ENCODE measurements around the gene NFATC2. TPM values are rescaled to one million over a fixed set of nuclear protein-coding genes. Genes with fewer than 3 reads are reported as not detected.

The NFATC2 gene
- total RNA-seq, 1 donor from 2014 or later, result 87.5 TPM

- intact Hi-C loops (cut with micrococcal nuclease), result loop anchor here (2.0 to 5.0 kb wide), 2 partner anchors 22 to 492 kb away; no protein-coding TSS in a partner anchor
These were observed 1.9 kb downstream of the NFATC2 start for GRCh38 chr20:51540580-51540979.

GRCh38 chr20:51540074-51540473 lies 2.4 kb downstream of the NFATC2 start:
- intact Hi-C loops (cut with micrococcal nuclease), result loop anchor here (2.0 to 5.0 kb wide), 2 partner anchors 23 to 492 kb away; no protein-coding TSS in a partner anchor

- intact Hi-C loops (cut with micrococcal nuclease), result no loop called here
These were observed 6.1 kb downstream of the NFATC2 start for GRCh38 chr20:51536116-51537069.

GRCh38 chr20:51535674-51536073 lies 6.8 kb downstream of the NFATC2 start:
- intact Hi-C loops (cut with micrococcal nuclease), result no loop called here

GRCh38 chr20:51535075-51535386 lies 7.5 kb downstream of the NFATC2 start:
- intact Hi-C loops (cut with micrococcal nuclease), result no loop called here

GRCh38 chr20:51533291-51534172 lies 9.0 kb downstream of the NFATC2 start:
- intact Hi-C loops (cut with micrococcal nuclease), result no loop called here

- intact Hi-C loops (cut with micrococcal nuclease), result no loop called here
These were observed 9.8 kb downstream of the NFATC2 start for GRCh38 chr20:51532577-51533191.

GRCh38 chr20:51531712-51532456 lies 10.6 kb downstream of the NFATC2 start:
- intact Hi-C loops (cut with micrococcal nuclease), result loop anchor here (1.0 to 2.0 kb wide), 2 partner anchors 9 to 145 kb away; no protein-coding TSS in a partner anchor

- intact Hi-C loops (cut with micrococcal nuclease), result loop anchor here (1.0 to 2.0 kb wide), 2 partner anchors 10 to 144 kb away; no protein-coding TSS in a partner anchor
These were observed 11.3 kb downstream of the NFATC2 start for GRCh38 chr20:51531141-51531710.

- intact Hi-C loops (cut with micrococcal nuclease), result loop anchor here (1.0 to 5.0 kb wide), 6 partner anchors 17 to 797 kb away; partner anchors contain the start of gene PARD6B
These were observed 12.8 kb downstream of the NFATC2 start for GRCh38 chr20:51529758-51530157.

GRCh38 chr20:51529081-51529681 lies 13.3 kb downstream of the NFATC2 start:
- intact Hi-C loops (cut with micrococcal nuclease), result loop anchor here (1.0 to 5.0 kb wide), 5 partner anchors 17 to 797 kb away; partner anchors contain the start of gene PARD6B

GRCh38 chr20:51528263-51529027 lies 14.1 kb downstream of the NFATC2 start:
- intact Hi-C loops (cut with micrococcal nuclease), result loop anchor here (1.0 to 5.0 kb wide), 5 partner anchors 16 to 796 kb away; partner anchors contain the start of gene PARD6B

GRCh38 chr20:51526754-51527153 lies 15.8 kb downstream of the NFATC2 start:
- intact Hi-C loops (cut with micrococcal nuclease), result loop anchor here (5.0 kb wide), 1 partner anchor 794 kb away; the partner anchor contains the start of gene PARD6B

- intact Hi-C loops (cut with micrococcal nuclease), result loop anchor here (5.0 kb wide), 1 partner anchor 794 kb away; the partner anchor contains the start of gene PARD6B
These were observed 16.4 kb downstream of the NFATC2 start for GRCh38 chr20:51526106-51526470.

GRCh38 chr20:51525241-51526105 lies 17.0 kb downstream of the NFATC2 start:
- intact Hi-C loops (cut with micrococcal nuclease), result loop anchor here (1.0 to 5.0 kb wide), 3 partner anchors 11 to 793 kb away; partner anchors contain the start of gene PARD6B

GRCh38 chr20:51523276-51524013 lies 19.1 kb downstream of the NFATC2 start:
- intact Hi-C loops (cut with micrococcal nuclease), result no loop called here

GRCh38 chr20:51522207-51522606 lies 20.3 kb downstream of the NFATC2 start:
- intact Hi-C loops (cut with micrococcal nuclease), result no loop called here

Data from T-helper 1 cell treated with Interleukin-12 subunit alpha and Interleukin-12 subunit beta and Interleukin-4 antibody, amounts not matched to agents 30 ng/mL and 1 ng/mL, for 36 hours (primary cell).